Liver (tissue), 9 donors: ENCODE measurements around the gene EFNA2. TPM values are rescaled to one million over a fixed set of nuclear protein-coding genes. Genes with fewer than 3 reads are reported as not detected.

Source experiments
- DNase-seq: peaks from one replicate; pipeline ENCODE4 v3.0.0-alpha.2; 2017; ENCODE audit warnings: low spot score
- H3K27ac ChIP-seq, 2 donors: one replicate each; pipeline ENCODE4 v1.7.0; 2013; ENCODE audit warnings: inconsistent platforms in 2 of 2, low read length in 2 of 2, control low read depth in 1 of 2, low read depth in 1 of 2, mild to moderate bottlenecking in 1 of 2
- H3K27me3 ChIP-seq, 4 donors: one replicate each; pipeline versions ENCODE4 v1.6.1 to v1.7.0; 2013; ENCODE audit warnings: low read length in 3 of 4, inconsistent platforms in 1 of 4, mild to moderate bottlenecking in 1 of 4, moderate library complexity in 1 of 4; ENCODE audit not compliant: control insufficient read depth in 4 of 4, insufficient read depth in 4 of 4
- H3K36me3 ChIP-seq, 4 donors: one replicate each; pipeline versions ENCODE4 v1.6.1 to v1.7.0; 2013; ENCODE audit warnings: low read length in 3 of 4, mild to moderate bottlenecking in 3 of 4, low read depth in 1 of 4, moderate library complexity in 1 of 4; ENCODE audit not compliant: control insufficient read depth in 4 of 4, insufficient read depth in 3 of 4
- H3K4me1 ChIP-seq, 4 donors: one replicate each; pipeline versions ENCODE4 v1.6.1 to v1.7.0; 2013; ENCODE audit warnings: low read length in 3 of 4, mild to moderate bottlenecking in 3 of 4, moderate library complexity in 1 of 4; ENCODE audit not compliant: control insufficient read depth in 4 of 4, insufficient read depth in 4 of 4
- H3K4me3 ChIP-seq, 3 donors: one replicate each; pipeline versions ENCODE4 v1.6.1 to v1.7.0; 2013; ENCODE audit warnings: low read length in 3 of 3, control low read depth in 1 of 3, low read depth in 1 of 3, mild to moderate bottlenecking in 1 of 3
- H3K9ac ChIP-seq, 2 donors: one replicate each; pipeline ENCODE4 v1.7.0; 2013; ENCODE audit warnings: low read length in 2 of 2, mild to moderate bottlenecking in 2 of 2, moderate library complexity in 2 of 2, control low read depth in 1 of 2, low read depth in 1 of 2
- H3K9me3 ChIP-seq, 4 donors: one replicate each; pipeline versions ENCODE4 v1.6.1 to v1.7.0; 2013; ENCODE audit warnings: low read length in 3 of 4; ENCODE audit not compliant: control insufficient read depth in 4 of 4
- FOXA2 ChIP-seq: IDR thresholded peaks from 2 replicates; pipeline ENCODE4 v1.6.1; 2016; ENCODE audit warnings: antibody characterized with exemption
- GABPA ChIP-seq, 2 donors: IDR thresholded peaks in 1 of 2; conservative IDR thresholded peaks in 1 of 2; 2 replicates each; pipeline ENCODE4 v1.6.1; 2016; ENCODE audit warnings: antibody characterized with exemption in 2 of 2, mild to moderate bottlenecking in 1 of 2, moderate library complexity in 1 of 2
- HNF4A ChIP-seq, 2 donors: conservative IDR thresholded peaks; 2 replicates each; pipeline ENCODE4 v1.6.1; 2016; ENCODE audit warnings: antibody characterized with exemption in 2 of 2, mild to moderate bottlenecking in 2 of 2
- HNF4G ChIP-seq: IDR thresholded peaks from 2 replicates; pipeline ENCODE4 v1.6.1; 2016; ENCODE audit warnings: antibody characterized with exemption
- JUND ChIP-seq, 2 donors: IDR thresholded peaks; 2 replicates each; pipeline ENCODE4 v1.6.1; 2016; ENCODE audit warnings: antibody characterized with exemption in 2 of 2
- NR2F2 ChIP-seq: IDR thresholded peaks from 2 replicates; pipeline ENCODE4 v1.6.1; 2016; ENCODE audit warnings: antibody characterized with exemption
- RAD21 ChIP-seq, 2 donors: IDR thresholded peaks; 2 replicates each; pipeline ENCODE4 v1.6.1; 2016; ENCODE audit warnings: antibody characterized with exemption in 2 of 2, mild to moderate bottlenecking in 2 of 2
- REST ChIP-seq: IDR thresholded peaks from 2 replicates; pipeline ENCODE4 v1.6.1; 2016; ENCODE audit warnings: antibody characterized with exemption, mild to moderate bottlenecking
- RXRA ChIP-seq, 2 donors: IDR thresholded peaks; 2 replicates each; pipeline ENCODE4 v1.6.1; 2017 to 2018; ENCODE audit warnings: antibody characterized with exemption in 2 of 2, mild to moderate bottlenecking in 1 of 2
- TAF1 ChIP-seq: conservative IDR thresholded peaks from 2 replicates; pipeline ENCODE4 v1.6.1; 2016; ENCODE audit warnings: antibody characterized with exemption, mild to moderate bottlenecking
- YY1 ChIP-seq: IDR thresholded peaks from 2 replicates; pipeline ENCODE4 v1.6.1; 2016; ENCODE audit warnings: antibody characterized with exemption, mild to moderate bottlenecking
- WGBS: extraction: QIAGEN DNeasy Blood & Tissue Kit; methylation state at CpG from one replicate; pipeline ENCODE4 v1.1.7; 2013; 5-methylcytosine and 5-hydroxymethylcytosine counted together
- polyA plus RNA-seq, 2 donors: library from polyadenylated mRNA; stranded (reverse) in 1 of 2; unstranded in 1 of 2; fragments of 200-250 nt in 1 of 2; fragments of >200 nt in 1 of 2; fragmentation: Nextera tagmentation in 1 of 2; extraction: Ambion mirVana in 1 of 2; gene quantifications; one replicate each; pipeline versions ENCODE4 v1.2.1 to v1.2.3, GENCODE V29; 2013 to 2015
- total RNA-seq, 2 donors: library from RNA; depleted of rRNA; stranded (reverse); fragments of >200 nt; gene quantifications; one replicate each; pipeline ENCODE4 v1.2.3, GENCODE V29; 2014
- donor health status: healthy.
- donor health status: healthy.
- donor health status: healthy.
- donor health status: healthy.
- donor health status: healthy.

Gene EFNA2
- total and polyA plus RNA-seq, 4 donors = 0.98 to 9.8 (median 4.3) TPM

DNA sequence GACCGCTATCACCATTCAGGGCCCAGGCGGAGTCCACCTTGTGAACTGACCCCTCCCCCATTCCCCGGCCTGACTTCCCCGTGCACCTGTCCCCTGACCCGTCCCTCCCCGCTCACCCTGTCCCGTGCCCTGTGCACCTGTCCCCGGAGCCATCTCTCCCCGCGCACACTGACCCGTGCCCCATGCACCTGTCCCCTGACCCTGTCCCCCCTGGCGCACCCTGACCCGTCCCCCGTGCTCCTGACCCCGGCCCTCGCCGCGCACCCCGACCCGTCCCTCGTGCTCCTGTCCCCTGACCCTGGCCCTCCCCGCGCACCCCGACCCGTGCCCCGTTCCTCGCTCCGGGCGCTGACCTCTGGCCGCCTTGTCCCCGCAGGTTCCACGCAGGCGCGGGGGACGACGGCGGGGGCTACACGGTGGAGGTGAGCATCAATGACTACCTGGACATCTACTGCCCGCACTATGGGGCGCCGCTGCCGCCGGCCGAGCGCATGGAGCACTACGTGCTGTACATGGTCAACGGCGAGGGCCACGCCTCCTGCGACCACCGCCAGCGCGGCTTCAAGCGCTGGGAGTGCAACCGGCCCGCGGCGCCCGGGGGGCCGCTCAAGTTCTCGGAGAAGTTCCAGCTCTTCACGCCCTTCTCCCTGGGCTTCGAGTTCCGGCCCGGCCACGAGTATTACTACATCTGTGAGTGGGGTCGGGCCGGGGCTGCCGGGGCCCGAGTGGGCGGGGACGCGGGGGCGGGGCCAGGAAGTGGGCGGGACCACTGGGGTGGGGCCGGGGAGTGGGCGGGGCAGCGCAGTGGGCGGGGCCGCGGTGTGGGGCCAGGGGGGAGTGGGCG is 9.7 kb downstream of the EFNA2 start:
- DNase-seq = peak; percentile 49
- Histone ChIP-seq H3K9ac (no peak overlapping the region), H3K4me1 (peaks cover 12 to 37% (median 23%) of the 10 kb centered on the region in 4 donors), H3K36me3 (peaks cover 0 to 5% (median 0%) of the 10 kb centered on the region in 4 donors), H3K9me3 (no peaks in the 10 kb centered on the region), H3K27me3 (no peaks in the 10 kb centered on the region), H3K4me3 (no peak overlapping the region), H3K27ac (no peak overlapping the region)
- 23% methylated on average over 82 of the region's 82 CpGs for WGBS
- TF ChIP-seq REST (no peak), HNF4A (conservative IDR thresholded peaks at IDR 0.05) (peak in 1 of 2 donors; percentile 58), RXRA (IDR thresholded peaks at IDR 0.05) (peak in 1 of 2 donors; percentile 43)

- peaks cover 0 to 5% (median 0%) of the 10 kb centered on the region in 4 donors for H3K36me3 ChIP-seq
- DNase-seq = no peak
- no peak overlapping the region for H3K4me3 ChIP-seq
- peaks cover 12 to 33% (median 22%) of the 10 kb centered on the region in 4 donors for H3K4me1 ChIP-seq
- no peaks in the 10 kb centered on the region for H3K9me3 ChIP-seq
- no peak overlapping the region for H3K9ac ChIP-seq
- H3K27me3 ChIP-seq = no peaks in the 10 kb centered on the region
- TF ChIP-seq FOXA2 (no peak), JUND (IDR thresholded peaks at IDR 0.05) (no peak), HNF4G (no peak), NR2F2 (no peak), RAD21 (IDR thresholded peaks at IDR 0.05) (no peak)
- H3K27ac ChIP-seq = no peak overlapping the region
- 89% methylated on average over 13 of the region's 13 CpGs for WGBS
Measured at GRCh38 chr19:1296078-1296477, 10.4 kb downstream of the EFNA2 start.

DNA sequence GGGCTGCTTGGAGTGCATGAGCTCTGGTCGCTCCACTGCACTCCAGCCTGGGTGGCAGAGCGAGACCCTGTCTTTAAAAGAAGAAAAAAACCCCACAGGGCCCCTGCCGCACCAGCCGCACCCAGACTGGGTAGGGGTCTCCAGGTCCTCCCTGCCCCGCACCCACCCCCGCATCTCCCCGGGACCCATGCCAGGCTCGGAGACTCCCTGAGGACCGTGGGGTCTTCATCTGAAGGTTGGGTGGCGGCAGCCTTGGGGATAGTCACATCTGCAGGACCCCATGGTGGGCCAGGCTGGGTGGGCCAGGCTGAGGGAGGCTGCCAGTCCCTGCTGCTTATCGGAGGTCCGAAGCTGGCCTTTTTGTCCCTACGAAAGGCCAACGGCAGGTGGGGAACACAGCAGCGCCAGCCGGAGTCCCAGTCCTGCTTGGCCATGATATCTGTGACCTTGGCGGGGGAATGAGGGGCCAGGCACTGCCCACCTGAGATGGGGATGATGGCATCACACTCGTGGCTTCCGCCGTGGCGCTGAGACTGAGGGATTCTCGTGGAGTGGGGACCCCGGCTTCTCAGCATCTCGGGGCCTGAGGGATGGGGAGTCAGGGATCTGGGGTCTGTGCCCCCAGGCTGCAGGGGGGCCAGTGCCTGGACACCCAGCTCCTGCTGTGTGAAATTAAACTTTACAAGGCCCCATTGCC is 11.1 kb downstream of the EFNA2 start:
- Histone ChIP-seq H3K4me3 (no peak overlapping the region), H3K27ac (no peak overlapping the region), H3K36me3 (peaks cover 0 to 5% (median 0%) of the 10 kb centered on the region in 4 donors), H3K9me3 (no peaks in the 10 kb centered on the region), H3K9ac (no peak overlapping the region), H3K27me3 (no peaks in the 10 kb centered on the region), H3K4me1 (peaks cover 8 to 27% (median 15%) of the 10 kb centered on the region in 4 donors)
- DNase-seq = no peak
- 91% methylated on average over 24 of the region's 24 CpGs for WGBS
- TF ChIP-seq YY1 = no peak
- TF ChIP-seq TAF1 = no peak
- TF ChIP-seq GABPA (IDR thresholded peaks at IDR 0.05 in 1 of 2, conservative IDR thresholded peaks at IDR 0.05 in 1 of 2) = no peak
